ENCODE results near the gene CCDC17. TPM values are rescaled to one million over a fixed set of nuclear protein-coding genes. Genes with fewer than 3 reads are reported as not detected.
"Not testable (repeated sequence)": the region's sequence is repeated elsewhere in the genome, so short reads cannot be mapped to it uniquely, and the experiment has no call there.

The CCDC17 gene
- polyA plus RNA-seq, 1 donor, result 1.8 TPM

- no peak for DNase-seq
Observed at GRCh38 chr1:45621895-45622523, 1.8 kb downstream of the CCDC17 start.

GRCh38 chr1:45621501-45621836 lies 2.4 kb downstream of the CCDC17 start:
- no peak for DNase-seq

GRCh38 chr1:45620588-45621500 lies 3.0 kb downstream of the CCDC17 start:
- DNase-seq, result no peak

DNA sequence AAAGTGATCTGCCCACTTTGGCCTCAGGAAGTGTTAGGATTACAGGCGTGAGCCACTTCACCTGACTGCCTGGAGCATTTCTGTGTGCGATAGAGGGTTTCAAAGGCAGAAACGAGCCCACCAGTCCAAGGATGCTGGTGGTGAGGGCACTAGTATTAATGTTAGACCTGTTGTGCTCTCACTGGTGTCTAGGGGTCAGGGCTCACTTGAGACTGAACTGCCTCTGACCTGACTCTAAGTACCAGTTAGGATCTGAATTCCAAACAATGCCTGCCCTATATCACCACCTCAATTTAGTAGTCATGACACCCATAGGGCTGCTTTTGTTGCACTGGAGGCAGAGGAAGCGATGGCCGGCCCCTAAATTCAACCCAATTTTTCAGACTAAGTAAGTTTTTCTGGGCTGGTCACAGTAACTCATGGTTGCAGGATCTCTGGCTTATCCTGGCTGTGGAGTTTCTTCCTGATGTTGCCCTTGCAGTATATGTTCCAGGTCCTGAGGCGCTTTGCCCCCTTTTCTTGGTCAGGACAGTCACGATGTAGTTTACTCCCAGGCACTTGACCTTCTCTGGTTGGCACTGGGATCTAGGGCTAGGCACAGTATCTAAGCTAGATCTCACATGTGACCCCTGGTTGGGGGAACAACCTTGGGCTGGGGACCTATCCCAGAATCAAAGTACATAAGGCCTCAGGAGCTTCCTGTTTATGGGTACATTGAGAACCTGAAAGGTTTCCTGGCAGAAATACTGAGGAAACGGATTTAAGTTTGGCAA lies 4.5 kb downstream of the CCDC17 start:
- no peak for DNase-seq

DNA sequence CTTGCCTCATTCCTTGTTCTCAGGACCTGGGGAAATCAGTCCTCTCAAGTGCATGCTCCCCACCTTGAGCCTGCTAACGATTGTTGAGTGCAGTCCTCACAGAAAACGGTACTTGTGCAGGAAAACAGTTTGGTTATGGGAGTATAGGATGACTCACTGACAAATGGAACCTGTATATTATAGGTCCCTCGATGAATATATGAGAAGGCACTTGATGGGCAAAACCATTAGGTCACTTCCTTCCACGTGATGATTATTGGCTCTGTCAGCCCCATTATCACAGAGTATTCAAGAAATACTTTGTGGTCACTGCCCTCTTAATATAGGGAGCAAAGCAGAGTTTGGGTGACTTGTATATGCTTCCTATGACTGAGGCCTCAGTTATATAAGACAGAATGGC lies 6.2 kb downstream of the CCDC17 start:
- DNase-seq, result no peak

- no peak for DNase-seq
Observed at GRCh38 chr1:45615885-45616284, 8.0 kb downstream of the CCDC17 start.

DNA sequence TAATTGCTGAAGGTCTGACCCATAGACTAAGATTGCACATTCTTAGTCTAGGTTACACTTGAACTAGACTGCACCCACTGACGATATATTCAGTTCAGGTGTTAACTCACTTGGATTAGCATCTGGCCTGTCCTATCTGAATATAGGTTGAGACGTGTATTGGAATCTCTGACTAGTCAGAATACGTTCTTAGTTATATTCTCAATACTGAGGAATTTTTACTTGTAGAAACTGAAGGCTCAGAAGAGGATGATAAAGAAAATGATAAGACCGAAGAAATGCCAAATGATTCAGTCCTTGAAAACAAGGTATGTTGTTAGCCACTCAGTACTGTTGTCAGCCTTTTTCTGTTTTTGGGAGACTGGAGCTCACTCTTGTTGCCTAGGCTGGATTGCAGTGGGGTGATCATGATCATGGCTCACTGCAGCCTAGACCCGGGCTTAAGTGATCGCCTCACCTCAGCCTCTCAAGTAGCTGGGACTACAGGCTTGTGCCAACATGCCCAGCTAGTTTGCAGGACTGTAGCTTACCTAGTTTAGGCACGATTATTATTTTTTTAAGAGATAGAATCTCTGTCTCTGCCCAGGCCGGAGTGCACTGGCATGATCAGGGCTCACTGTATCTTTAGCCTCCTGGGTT lies 10.8 kb downstream of the CCDC17 start:
- DNase-seq, result no peak

DNA sequence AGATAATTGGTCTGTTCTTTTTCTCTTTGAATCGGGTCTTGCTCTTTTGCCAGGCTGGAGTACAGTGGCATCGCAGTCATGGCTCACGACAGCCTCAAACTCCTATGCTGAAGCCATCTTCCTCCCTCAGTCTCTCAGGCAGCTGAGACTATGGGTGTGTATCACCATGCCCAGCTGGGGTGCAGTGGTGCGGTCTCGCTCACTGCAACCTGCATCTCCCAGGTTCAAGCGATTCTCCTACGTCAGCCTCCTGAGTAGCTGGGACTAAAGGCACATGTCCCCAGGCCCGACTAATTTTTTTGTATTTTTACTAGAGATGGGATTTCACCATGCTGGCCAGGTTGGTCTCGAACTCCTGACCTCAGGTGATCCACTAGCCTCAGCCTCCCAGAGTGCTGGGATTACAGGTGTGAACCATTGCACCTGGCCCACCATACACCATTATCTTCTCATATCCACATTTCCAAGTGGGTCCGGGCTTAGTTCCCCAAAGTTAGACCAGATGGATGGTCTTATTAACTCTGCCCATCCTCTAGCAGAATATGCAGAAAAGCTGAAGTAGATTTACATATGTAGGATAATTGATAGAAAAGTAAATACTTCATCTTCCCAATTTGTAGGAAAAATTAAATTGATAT lies 13.1 kb downstream of the CCDC17 start:
- DNase-seq, result no peak

DNA sequence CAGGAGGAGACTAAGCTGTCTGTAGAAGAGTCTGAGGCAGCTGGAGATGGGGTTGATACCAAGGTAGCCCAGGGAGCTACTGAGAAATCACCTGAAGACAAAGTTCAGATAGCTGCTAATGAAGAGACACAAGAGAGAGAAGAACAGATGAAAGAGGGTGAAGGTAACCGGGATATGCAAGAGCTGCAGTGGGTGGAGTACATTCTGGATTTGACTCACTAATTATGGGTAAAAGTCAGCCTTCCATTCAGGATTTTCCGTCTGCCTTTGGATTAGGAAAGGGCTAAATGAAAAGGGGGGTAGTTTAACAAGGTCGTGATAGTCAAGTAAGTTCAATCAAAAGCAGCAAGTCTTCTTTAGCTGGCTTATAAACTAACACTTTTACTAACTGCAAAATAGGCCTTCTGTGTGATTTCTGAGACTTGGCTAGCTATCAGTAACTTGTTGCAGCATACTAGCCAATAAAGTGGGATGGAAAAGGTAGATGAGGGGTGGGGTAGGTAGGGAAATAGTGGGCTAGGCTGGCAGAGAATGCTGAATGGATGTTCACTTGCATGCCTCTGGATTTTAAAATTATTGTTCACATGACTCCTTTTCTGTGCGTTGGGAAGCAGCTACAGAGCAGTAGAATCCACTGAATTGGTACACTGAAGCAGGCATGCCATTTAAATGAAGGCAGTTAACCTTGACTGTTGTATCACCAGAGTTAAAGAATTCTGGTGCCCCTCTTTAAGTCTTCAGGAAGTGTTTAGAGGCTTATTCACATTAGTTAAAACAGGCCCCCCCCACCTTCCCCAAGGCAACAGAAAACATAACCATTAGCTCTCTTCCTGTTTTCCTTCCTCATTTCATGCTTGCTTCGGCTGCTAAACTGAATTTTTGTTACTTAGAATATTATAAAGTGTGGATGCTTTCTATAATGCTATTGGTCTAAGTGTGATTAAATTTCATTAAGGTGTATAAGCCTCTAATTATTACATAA lies 15.4 kb downstream of the CCDC17 start:
- DNase-seq, result no peak

GRCh38 chr1:45607404-45608074 lies 16.3 kb downstream of the CCDC17 start:
- DNase-seq, result no peak

DNA sequence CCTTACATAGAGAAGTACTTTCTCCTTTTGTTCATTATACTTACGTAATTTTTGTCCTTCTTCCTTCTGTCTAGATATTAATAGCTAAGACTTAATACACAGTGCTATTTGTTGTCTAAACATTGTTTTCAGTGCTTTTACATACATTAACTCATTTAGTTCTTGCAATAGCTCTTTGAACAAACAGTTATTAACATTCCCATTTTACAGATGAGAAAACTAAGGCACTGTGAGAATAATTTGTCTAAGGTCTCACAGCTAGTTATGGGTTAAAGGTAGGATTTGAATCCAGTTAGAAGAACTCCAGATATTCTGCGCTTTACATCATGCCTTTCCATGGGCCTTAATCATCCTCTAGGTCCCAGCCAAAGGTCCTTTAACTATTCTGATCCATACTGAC lies 19.6 kb downstream of the CCDC17 start:
- DNase-seq, result no peak

DNA sequence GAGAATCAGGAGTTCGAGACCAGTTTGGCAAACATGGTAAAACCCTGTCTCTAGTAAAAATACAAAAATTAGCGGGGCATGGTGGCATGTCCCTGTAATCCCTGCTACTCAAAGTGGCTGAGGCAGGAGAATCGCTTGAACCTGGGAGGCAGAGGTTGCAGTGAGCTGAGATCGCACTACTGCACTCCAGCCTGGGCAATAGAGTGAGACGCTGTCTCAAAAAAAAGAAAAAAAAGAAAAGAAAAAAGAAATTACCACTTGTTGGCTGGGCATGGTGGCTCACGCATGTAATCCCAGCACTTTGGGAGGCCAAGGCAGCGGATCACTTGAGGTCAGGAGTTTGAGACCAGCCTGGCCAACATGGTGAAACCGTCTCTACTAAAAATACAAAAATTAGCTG lies 27.1 kb downstream of the CCDC17 start:
- not testable (repeated sequence) for DNase-seq

DNA sequence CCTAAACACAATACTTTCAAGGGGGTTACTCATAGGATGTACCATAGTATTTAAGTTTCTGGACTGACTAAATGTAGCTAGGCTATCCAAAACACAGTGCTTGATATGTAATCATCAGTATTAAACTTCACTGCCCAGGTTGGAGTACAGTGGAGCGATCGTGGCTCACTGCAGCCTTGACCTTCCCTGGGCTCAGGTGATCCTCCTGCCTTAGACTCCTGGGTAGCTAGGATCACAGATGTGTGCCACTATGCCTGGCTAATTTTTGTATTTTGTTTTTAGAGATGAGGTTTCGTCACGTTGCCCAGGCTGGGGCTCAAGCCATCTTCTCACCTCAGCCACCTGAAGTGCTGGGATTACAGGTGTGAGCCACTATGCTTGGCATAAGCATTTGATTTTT lies 29.4 kb downstream of the CCDC17 start:
- DNase-seq, result no peak

GRCh38 chr1:45589861-45590260 lies 34.0 kb downstream of the CCDC17 start:
- DNase-seq, result no peak

- DNase-seq, result no peak
Observed at GRCh38 chr1:45586769-45587168, 37.1 kb downstream of the CCDC17 start.

- no peak for DNase-seq
Observed at GRCh38 chr1:45585496-45586075, 38.3 kb downstream of the CCDC17 start.

DNA sequence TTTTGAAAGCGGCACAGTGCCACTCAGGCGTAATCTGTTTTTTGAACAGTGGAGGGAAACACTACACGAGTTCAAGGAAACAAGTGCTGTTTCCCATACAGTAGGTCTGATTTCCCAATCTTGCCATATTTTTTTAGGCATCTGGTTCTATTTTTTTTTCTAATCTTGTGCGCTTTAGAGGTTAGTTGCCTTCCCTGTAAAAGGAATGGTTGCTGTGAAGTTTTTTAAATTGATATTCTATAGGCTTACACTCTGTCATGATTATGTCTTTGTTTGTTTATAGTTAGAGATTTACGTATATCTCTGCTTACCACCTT lies 38.8 kb downstream of the CCDC17 start:
- no peak for DNase-seq

DNA sequence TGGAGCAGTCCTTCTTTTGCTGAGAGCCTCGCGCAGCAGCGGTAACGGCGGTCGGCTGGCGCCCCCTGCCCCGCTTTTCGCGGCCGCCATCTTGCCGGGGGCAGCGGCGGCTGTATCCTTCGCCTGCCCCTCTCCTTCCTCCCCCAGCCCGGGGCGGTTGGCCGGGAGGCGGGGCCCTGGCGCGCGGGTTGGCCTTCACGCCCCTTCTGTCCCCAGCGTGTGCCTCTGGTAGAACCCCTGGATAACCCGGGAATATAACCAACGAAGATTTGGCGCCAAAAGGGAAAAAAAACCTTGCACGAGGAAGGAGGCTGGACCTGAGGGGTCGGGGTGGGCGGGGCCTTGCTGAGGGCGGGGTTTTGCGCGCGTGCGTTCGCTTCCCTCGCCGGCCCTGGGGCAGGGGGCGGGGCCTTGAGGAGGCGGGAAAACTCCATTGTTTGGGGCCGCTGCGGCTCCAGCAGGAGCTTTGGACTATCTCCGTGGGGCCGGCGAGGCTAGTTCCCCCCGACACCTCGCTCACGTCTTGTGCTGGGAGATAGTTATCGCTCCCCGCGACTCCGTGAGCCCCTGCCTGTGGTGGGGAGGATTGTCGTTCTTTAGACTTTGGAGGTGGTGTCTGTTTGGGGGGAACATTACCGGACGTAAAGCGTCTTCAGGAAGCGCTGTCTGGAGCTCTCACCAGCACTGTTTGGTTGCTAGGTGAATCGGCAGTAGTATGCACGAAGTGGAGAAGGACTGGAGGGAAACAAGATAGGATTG lies 39.3 kb downstream of the CCDC17 start:
- DNase-seq, result peak; percentile 91

- peak; percentile 92 for DNase-seq
Observed at GRCh38 chr1:45583666-45584350, 40.0 kb downstream of the CCDC17 start, which contains the start of gene NASP. NASP (plus strand) TSS chr1:45584041; CDS start chr1:45584147, 106 bp downstream.

Measured in hindlimb muscle (tissue), 1 donor.